PFSK-1 (cell line): Measurements from ENCODE around the gene RASGRP2.

Source experiments
- FOXP2 ChIP-seq: optimal IDR thresholded peaks from 2 replicates; pipeline ENCODE3; 2011; ENCODE audit warnings: borderline replicate concordance, control low read depth, inconsistent platforms; ENCODE audit not compliant: insufficient read depth; ENCODE audit errors: extremely low read length, extremely low read depth
- POLR2AphosphoS5 ChIP-seq: IDR thresholded peaks from 2 replicates; pipeline ENCODE4 v1.6.1; 2012; ENCODE audit warnings: low read depth, mild to moderate bottlenecking, control low read depth, low read length, moderate library complexity
- REST ChIP-seq, 2 experiments: IDR thresholded peaks; 2 replicates each; pipeline versions ENCODE4 v1.6.1 to v1.8.0; 2011 to 2012; ENCODE audit warnings: low read depth in 2 of 2, low read length in 2 of 2, control low read depth in 1 of 2, inconsistent platforms in 1 of 2, mild to moderate bottlenecking in 1 of 2, moderate library complexity in 1 of 2; ENCODE audit not compliant: insufficient read depth in 1 of 2
- SIN3A ChIP-seq: IDR thresholded peaks from 2 replicates; pipeline ENCODE4 v1.6.1; 2012; ENCODE audit warnings: mild to moderate bottlenecking, low read length, moderate library complexity, borderline replicate concordance; ENCODE audit not compliant: insufficient read depth
- TAF1 ChIP-seq: IDR thresholded peaks from 2 replicates; pipeline ENCODE4 v1.6.1; 2012; ENCODE audit warnings: low read length, control low read depth, borderline replicate concordance; ENCODE audit not compliant: insufficient read depth

Gene RASGRP2

GRCh38 chr11:64694026-64694755, 49.8 kb downstream of the RASGRP2 start:
- no peak for TF ChIP-seq REST (IDR thresholded peaks at IDR 0.05; ENCODE audit: insufficient read depth in 1 of 2, low read depth in 2 of 2, low read length in 2 of 2)
- TF ChIP-seq TAF1 = no peak
- no peak for TF ChIP-seq POLR2AphosphoS5
- no peak for TF ChIP-seq SIN3A
- TF ChIP-seq FOXP2 = no peak

- TF ChIP-seq SIN3A (no peak), TAF1 (no peak), REST (IDR thresholded peaks at IDR 0.05; ENCODE audit: insufficient read depth in 1 of 2, low read depth in 2 of 2, low read length in 2 of 2) (no peak), FOXP2 (no peak), POLR2AphosphoS5 (no peak)
These were observed 51.1 kb downstream of the RASGRP2 start for GRCh38 chr11:64692764-64693331.

GRCh38 chr11:64691543-64691942, 52.4 kb downstream of the RASGRP2 start:
- no peak for TF ChIP-seq TAF1
- TF ChIP-seq REST (IDR thresholded peaks at IDR 0.05; ENCODE audit: insufficient read depth in 1 of 2, low read depth in 2 of 2, low read length in 2 of 2) = no peak
- no peak for TF ChIP-seq POLR2AphosphoS5
- TF ChIP-seq SIN3A = no peak
- no peak for TF ChIP-seq FOXP2

GRCh38 chr11:64690235-64690634, 53.7 kb downstream of the RASGRP2 start:
- TF ChIP-seq FOXP2 = no peak
- TF ChIP-seq SIN3A = no peak
- TF ChIP-seq REST (IDR thresholded peaks at IDR 0.05; ENCODE audit: insufficient read depth in 1 of 2, low read depth in 2 of 2, low read length in 2 of 2) = no peak
- TF ChIP-seq POLR2AphosphoS5 = no peak
- TF ChIP-seq TAF1 = no peak

- TF ChIP-seq FOXP2 (peak; percentile 44), REST (IDR thresholded peaks at IDR 0.05; ENCODE audit: insufficient read depth in 1 of 2, low read depth in 2 of 2, low read length in 2 of 2) (0 out of 4 replicates have a peak, but pooled peaks of 1 of the 2 experiments have one; percentile 18), TAF1 (0 out of 2 replicates have a peak, but pooled peaks have one; percentile 31), POLR2AphosphoS5 (no peak), SIN3A (0 out of 2 replicates have a peak, but pooled peaks have one; percentile 37)
These were observed 55.4 kb downstream of the RASGRP2 start for GRCh38 chr11:64688534-64688982.
